HL-60 (cell line): ENCODE results near the gene APBB2.

ENCODE experiments used
- DNase-seq, 2 experiments: peaks; one replicate each; pipeline ENCODE4 v3.0.0-alpha.2; 2010 to 2020; ENCODE audit warnings: low read depth in 1 of 2, low spot score in 1 of 2
- H3K27ac ChIP-seq: fragments of 250-450 bp; sonication (Bioruptor Pico); replicated peaks from 2 replicates; pipeline ENCODE4 v1.5.1; 2020; ENCODE audit warnings: mild to moderate bottlenecking, moderate library complexity
- H3K27me3 ChIP-seq: fragments of 250-450 bp; sonication (Bioruptor Pico); 2 replicates; pipeline ENCODE4 v1.5.1; 2021; ENCODE audit warnings: mild to moderate bottlenecking, moderate library complexity; ENCODE audit not compliant: insufficient read depth, poor library complexity, severe bottlenecking
- H3K4me3 ChIP-seq: replicated peaks from 2 replicates; pipeline ENCODE4 v1.5.1; 2011; ENCODE audit warnings: mild to moderate bottlenecking, control low read depth, low read length; ENCODE audit not compliant: insufficient read depth
- GABPA ChIP-seq: IDR thresholded peaks from 2 replicates; pipeline ENCODE4 v1.6.1; 2012; ENCODE audit warnings: low read depth
- POLR2AphosphoS5 ChIP-seq: IDR thresholded peaks from 2 replicates; pipeline ENCODE4 v1.6.1; 2012; ENCODE audit warnings: low read depth
- REST ChIP-seq: IDR thresholded peaks from 2 replicates; pipeline ENCODE4 v1.6.1; 2012; ENCODE audit warnings: low read depth; ENCODE audit not compliant: insufficient replicate concordance
- SPI1 ChIP-seq: IDR thresholded peaks from 2 replicates; pipeline ENCODE4 v1.6.1; 2012; ENCODE audit warnings: low read depth, mild to moderate bottlenecking, borderline replicate concordance
- TF ChIP-seq, protein P1 (sequence below): IDR thresholded peaks from one replicate; pipeline ENCODE4 v1.5.1; 2011; ENCODE audit warnings: low read length, control low read depth, inconsistent platforms; ENCODE audit not compliant: insufficient read depth

The APBB2 gene

GRCh38 chr4:40957281-40957680 is 257.1 kb downstream of the APBB2 start:
- TF ChIP-seq POLR2AphosphoS5 = no peak
- TF ChIP-seq GABPA = no peak
- TF ChIP-seq REST = no peak
- TF ChIP-seq, protein P1, sequence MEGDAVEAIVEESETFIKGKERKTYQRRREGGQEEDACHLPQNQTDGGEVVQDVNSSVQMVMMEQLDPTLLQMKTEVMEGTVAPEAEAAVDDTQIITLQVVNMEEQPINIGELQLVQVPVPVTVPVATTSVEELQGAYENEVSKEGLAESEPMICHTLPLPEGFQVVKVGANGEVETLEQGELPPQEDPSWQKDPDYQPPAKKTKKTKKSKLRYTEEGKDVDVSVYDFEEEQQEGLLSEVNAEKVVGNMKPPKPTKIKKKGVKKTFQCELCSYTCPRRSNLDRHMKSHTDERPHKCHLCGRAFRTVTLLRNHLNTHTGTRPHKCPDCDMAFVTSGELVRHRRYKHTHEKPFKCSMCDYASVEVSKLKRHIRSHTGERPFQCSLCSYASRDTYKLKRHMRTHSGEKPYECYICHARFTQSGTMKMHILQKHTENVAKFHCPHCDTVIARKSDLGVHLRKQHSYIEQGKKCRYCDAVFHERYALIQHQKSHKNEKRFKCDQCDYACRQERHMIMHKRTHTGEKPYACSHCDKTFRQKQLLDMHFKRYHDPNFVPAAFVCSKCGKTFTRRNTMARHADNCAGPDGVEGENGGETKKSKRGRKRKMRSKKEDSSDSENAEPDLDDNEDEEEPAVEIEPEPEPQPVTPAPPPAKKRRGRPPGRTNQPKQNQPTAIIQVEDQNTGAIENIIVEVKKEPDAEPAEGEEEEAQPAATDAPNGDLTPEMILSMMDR = no peak
- Histone ChIP-seq H3K4me3 (no peak overlapping the region), H3K27me3 (no peaks in the 10 kb centered on the region), H3K27ac (no peak overlapping the region)
- no peak for DNase-seq

GRCh38 chr4:40956721-40957255 is 257.6 kb downstream of the APBB2 start:
- Histone ChIP-seq H3K4me3 (no peak overlapping the region), H3K27ac (no peak overlapping the region), H3K27me3 (no peaks in the 10 kb centered on the region)
- TF ChIP-seq, protein P1 = no peak
- no peak for TF ChIP-seq GABPA
- TF ChIP-seq POLR2AphosphoS5 = no peak
- no peak for TF ChIP-seq REST
- TF ChIP-seq SPI1 = no peak
- no peak for DNase-seq

GRCh38 chr4:40954088-40954668 is 260.2 kb downstream of the APBB2 start:
- TF ChIP-seq GABPA (no peak), POLR2AphosphoS5 (no peak), REST (no peak), SPI1 (no peak)
- TF ChIP-seq, protein P1 = no peak
- Histone ChIP-seq H3K27me3 (no peaks in the 10 kb centered on the region), H3K4me3 (no peak overlapping the region), H3K27ac (no peak overlapping the region)
- no peak for DNase-seq
